HG03175 (cell line): ENCODE data around the gene UBR7.
"Not testable (repeated sequence)": the region's sequence is repeated elsewhere in the genome, so short reads cannot be mapped to it uniquely, and the experiment has no call there.

Experiments used
- ATAC-seq: cut with Tn5 transposase; IDR thresholded peaks from one replicate; pipeline ENCODE4 v1.9.1; 2021; ENCODE audit warnings: mild to moderate bottlenecking, moderate library complexity; ENCODE audit not compliant: unreplicated experiment

UBR7 gene, protein sequence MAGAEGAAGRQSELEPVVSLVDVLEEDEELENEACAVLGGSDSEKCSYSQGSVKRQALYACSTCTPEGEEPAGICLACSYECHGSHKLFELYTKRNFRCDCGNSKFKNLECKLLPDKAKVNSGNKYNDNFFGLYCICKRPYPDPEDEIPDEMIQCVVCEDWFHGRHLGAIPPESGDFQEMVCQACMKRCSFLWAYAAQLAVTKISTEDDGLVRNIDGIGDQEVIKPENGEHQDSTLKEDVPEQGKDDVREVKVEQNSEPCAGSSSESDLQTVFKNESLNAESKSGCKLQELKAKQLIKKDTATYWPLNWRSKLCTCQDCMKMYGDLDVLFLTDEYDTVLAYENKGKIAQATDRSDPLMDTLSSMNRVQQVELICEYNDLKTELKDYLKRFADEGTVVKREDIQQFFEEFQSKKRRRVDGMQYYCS

DNA sequence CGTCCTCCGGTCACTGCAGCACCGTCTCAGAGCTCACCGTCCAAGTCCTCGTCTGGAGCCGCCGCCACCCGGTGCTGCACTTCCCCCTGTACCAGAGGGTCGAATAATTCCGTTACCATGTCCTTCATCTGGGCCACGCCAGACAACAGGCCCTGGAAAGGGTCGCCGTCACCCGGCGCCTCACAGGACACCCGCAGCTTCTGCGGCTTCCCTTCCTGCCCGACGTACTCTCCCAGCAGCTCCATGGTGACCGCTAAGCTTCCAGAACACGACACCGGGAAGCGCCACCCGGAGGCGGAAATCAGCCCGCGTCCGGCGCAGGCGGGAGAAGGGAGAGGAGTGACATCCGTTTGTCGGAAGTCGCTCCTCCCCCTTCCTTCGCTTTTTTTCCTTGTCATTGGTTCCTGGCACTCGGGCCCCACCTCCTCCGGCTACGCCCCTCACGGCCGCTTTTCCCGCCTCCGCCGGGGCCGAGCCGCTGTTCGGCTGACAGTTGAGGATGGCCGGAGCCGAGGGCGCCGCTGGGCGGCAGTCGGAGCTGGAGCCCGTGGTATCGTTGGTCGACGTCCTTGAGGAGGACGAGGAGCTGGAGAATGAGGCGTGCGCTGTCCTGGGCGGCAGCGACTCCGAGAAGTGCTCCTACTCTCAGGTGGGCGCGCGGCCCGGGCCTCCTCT is at the start of gene UBR7, which contains the start of gene GON7:
UBR7 (plus strand) TSS at position 464 of the 675 bp plus-strand sequence; CDS start at position 500, 36 bp downstream.
GON7 (minus strand) TSS at position 273 of the 675 bp plus-strand sequence; CDS start at position 245, 28 bp downstream.
- ATAC-seq = peak; percentile 81

DNA sequence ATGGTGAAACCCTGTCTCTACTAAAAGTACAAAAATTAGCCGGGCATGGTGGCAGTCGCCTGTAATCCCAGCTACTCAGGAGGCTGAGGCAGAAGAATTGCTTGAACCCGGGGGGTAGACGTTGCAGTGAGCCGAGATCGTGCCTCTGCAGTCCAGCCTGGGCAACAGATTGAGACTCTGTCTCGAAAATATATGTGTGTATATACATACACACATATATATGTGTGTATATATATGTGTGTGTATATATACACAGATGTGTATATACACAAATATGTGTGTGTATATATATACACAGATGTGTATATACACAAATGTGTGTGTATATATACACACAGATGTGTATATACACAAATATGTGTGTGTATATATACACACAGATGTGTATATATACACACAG is 48.7 kb upstream of the UBR7 start:
- ATAC-seq = not testable (repeated sequence)

DNA sequence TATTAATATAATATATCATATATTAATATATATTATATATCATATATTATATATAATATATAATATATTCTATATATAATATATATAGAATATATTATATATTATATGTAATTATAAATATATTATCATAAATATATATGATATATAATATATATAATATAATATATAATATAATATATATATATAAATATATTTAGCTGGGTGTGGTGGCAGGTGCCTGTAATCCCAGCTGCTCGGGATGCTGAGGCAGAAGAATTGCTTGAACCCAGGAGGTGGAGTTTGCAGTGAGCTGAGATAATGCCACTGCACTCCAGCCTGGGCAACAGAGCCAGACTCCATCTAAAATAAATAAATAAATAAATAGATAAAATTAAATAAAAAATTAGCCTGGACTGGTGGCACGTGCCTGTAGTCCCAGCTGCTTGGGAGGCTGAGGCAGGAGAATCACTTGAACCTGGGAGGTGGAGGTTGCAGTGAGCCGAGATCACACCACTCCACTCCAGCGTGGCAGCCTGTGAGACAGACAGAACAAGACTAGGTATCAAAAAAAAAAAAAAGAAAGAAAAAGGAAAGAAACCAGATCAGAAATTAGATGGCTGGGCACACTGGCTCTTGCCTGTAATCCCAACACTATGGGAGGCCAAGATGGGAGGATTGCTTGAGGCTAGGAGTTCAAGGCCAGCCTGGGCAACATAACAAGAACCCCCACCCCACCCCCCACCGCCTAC is 47.3 kb upstream of the UBR7 start:
- ATAC-seq = not testable (repeated sequence)

DNA sequence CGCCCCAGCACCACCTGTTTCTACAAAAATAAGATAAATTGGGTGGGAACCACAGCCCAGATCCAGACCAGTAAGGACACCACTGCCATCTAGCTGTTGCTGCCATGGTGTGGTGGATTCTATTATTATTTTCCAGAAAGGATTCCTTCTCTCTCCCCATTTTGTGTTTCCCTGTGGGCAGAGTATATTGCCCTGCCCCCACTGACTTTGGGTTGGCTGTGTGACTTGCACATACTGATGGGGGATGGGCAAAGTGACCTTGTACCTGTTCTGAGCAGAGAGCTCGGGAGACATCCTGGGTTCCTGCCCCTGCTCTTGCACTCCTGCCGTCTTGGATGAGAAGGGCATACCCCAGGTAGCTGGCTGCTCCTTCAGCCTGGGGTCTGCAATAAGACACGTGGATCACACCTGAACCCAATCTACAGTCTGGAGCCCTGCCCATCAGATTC is 46.7 kb upstream of the UBR7 start:
- no peak for ATAC-seq

DNA sequence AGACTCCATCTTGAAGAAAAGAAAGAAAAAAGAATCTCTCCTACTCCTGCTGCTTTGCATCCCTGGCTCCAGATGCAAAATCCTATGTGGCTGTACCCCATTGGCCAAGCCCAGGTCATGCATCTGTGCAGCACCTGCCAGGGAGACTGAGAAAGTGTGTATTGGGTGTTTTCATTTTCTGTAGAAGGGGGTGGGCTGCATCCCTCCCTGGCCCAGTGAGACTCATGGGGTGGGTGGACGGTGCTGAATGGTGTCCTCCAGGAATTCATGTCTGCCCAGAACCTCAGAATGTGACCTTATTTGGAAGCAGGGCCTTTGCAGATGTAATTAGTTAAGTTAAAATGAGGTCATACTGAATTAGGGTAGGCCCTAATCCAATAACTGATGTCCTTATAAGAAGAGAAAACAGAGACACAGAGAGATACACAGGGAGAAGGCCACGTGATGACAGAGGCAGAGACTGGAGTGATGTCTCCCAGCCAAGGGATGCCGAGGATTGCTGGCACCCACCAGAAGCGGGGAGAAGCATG is 45.6 kb upstream of the UBR7 start:
- no peak for ATAC-seq

DNA sequence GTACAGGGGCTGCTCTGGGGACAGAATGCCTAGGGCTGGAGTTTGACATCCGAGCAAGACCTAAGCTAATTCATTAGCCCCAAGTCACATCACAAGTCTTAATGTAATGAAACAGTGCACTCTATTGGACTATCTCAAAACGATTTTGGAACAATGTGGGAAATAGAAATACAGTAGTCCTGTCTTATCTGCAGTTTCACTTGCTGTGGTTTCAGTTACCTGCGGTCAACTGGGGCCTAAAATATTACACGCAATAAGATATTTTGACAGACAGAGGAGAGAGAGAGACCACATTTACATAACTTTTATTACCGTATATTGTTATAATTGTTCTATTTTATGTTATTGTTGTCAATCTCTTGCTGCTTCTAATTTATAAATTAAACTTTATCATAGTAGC is 43.5 kb upstream of the UBR7 start:
- ATAC-seq = no peak

DNA sequence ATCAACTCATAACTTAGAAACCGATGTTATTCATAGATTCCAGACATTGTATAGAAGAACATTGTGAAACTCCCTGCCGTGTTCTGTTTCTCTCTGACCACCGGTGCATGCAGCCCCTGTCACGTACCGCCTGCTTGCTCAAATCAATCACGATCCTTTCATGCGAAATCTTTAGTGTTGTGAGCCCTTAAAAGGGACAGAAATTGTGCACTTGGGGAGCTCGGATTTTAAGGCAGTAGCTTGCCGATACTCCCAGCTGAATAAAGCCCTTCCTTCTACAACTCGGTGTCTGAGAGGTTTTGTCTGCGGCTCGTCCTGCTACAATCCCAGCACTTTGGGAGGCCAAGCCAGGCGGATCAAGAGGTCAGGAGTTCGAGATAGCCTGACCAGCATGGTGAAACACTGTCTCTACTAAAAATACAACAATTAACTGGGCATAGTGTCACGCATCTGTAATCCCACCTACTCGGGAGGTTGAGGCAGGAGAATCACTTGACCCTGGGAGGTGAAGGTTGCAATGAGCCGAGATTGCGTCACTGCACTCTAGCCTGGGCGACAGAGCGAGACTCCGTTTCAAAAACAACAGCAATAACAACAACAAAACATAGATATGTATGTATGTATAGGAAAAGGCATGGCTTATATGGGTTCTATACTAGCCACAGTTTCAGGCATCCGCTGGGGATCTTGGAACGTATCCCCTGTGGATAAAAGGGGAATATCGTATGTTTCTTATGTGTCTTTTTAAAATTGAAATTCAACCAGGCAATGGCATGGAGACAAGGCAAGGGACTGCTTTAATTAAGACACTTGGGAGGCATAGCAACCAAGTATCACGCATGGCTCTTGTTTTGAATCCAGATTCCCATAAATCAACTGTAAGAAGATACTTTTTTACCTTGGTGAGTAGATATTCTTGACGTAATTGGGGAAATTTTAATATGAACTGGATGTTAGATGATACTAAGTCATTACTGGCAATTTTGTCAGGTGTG is 41.5 kb upstream of the UBR7 start:
- ATAC-seq = not testable (repeated sequence)

DNA sequence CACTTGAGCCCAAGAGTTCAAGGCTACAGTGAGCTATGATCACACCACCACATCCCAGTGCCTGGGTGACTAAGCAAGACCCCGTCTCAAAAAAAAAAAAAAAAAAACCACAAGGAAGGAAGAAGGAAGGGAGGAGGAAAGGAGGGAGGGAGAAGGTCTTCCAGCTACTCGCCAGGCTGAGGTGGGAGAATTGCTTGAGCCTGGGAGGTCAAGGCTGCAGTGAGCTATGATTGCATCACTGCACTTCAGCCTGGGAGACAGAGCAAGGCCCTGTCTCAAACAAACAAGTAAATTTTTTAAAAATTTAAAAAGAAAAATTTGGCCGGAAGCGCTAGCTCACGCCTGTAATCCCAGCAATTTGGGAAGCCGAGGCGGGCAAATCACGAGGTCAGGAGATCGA is 38.4 kb upstream of the UBR7 start:
- ATAC-seq = not testable (repeated sequence)

DNA sequence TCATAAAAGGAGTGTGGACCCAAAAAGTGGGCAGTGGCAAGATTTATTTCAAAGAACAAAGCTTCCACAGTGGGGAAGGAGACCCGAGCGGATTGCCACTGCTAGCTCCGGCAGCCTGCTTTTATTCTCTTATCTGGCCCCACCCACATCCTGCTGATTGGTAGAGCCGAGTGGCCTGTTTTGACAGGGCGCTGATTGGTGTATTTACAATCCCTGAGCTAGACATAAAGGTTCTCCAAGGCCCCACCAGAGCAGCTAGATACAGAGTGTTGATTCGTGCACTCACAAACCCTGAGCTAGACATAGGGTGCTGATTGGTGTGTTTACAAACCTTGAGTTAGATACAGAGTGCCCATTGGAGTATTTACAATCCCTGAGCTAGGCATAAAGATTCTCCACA is 37.4 kb upstream of the UBR7 start:
- ATAC-seq = not testable (repeated sequence)

DNA sequence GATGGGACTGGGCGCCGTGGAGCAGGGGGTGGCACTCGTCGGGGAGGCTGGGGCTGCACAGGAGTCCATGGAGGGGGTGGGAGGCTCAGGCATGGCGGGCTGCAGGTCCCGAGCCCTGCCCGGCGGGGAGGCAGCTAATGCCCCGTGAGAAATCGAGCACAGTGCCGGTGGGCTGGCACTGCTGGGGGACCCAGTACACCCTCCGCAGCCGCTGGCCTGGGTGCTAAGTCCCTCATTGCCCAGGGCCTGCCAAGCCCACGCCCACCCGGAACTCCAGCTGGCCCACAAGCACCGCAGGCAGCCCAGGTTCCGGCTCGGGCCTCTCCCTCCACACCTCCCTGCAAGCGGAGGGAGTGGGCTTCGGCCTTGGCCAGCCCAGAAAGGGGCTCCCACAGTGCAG is 36.9 kb upstream of the UBR7 start:
- ATAC-seq = not testable (repeated sequence)

DNA sequence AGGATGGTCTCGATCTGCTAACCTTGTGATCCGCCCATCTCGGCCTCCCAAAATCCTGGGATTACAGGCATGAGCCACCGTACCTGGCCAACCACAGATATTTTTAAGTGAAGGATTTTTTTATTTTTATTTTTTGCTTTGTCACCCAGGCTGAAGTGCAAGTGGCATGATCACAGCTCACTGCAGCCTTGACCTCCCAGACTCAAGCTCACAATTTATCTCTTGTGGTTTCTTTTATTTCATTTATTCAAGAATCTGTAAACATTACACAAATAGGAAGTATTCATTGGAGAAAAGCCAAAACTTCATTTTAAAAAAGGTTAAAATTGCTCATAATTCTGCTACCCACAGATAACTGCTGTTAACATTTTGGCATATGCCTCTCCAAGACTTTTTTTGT is 35.7 kb upstream of the UBR7 start:
- ATAC-seq = no peak

DNA sequence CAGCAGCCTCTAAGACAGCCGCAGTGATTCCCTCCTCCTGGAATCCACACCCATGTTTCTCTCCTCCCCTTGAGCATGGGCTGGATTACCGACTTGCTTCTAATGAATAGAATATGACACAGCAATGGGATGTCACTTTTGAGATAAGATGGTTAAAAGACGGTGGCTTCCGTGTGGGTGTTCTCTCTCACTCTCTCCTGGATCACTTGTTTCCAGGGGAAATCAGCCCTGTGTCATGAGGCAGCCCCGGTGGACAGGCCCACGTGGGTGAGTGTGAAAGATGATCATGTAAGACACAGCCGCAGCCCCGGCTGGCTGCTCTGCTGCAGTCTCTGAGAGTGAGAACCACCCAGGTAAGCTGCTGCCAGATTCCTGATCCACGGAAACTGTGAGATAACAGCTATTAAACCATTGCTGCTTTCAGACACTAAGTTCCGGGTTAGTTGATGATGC is 33.1 kb upstream of the UBR7 start:
- ATAC-seq = no peak

DNA sequence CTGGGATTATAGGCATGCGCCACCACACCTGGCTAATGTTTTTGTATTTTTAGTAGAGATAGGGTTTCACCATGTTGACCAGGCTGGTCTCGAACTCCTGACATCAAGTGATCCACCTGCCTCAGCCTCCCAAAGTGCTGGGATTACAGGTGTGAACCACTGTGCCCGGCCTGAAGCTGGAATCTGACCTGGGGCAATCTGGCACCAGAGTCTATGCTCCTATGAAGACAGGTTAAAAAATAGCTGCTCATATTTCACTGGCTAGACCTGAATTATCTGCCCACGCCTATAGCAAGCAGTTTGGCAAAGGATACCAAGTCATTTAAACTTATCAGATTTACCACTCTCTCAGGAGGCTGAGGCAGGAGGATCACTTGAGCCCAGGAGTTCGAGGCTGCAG is 32.3 kb upstream of the UBR7 start:
- ATAC-seq = not testable (repeated sequence)

DNA sequence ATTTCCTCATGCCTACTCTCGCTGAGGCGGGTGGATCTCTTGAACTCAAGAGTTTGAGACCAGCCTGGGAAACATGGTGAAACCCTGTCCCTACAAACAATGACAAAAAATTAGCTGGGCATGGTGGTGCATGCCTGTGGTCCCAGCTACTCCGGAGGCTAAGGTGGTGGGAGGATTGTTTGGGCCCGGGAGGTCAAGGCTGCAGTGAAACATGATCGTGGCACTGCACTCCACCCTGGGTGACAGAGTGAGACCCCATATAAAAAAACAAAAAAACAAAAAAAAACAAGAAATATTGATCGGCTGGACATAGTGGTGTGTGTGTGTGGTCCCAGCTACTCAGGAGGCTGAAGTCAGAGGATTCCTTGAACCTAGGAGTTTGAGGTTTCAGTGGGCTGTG is 31.6 kb upstream of the UBR7 start:
- no peak for ATAC-seq

DNA sequence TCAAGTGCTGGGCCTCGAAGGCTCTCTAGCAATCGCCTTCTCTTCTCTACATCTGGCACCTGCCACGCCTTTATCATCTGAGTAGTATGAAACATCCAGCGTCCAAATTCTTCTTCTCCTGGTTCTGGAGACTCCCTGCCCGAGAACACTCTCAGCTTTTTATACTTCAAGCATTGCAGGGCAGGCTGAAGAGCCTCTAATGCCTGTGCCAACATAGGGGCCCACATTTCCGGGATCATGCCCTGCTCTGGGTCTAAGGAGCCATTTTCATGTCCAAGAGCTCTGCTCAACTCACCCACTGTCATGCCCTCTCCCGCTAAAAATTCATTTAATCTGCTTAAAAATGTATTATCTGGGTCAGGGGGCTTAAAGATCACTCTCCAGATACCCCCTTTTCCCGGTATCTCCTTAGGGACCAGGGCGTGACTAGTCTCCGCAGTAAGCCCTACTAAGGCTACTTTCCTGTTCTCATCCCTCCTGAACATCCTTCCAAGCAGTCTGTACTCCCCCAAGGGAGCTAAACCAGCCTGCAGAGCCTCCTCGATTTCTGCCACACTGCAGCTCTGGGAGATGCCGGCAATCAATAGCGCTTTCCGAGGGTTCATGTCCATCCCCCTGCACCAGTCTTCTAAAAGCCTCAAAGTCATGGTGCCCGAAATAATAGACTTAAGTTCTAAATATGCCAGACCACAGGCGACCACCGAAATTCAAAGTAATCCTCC is 23.3 kb upstream of the UBR7 start:
- ATAC-seq = no peak

DNA sequence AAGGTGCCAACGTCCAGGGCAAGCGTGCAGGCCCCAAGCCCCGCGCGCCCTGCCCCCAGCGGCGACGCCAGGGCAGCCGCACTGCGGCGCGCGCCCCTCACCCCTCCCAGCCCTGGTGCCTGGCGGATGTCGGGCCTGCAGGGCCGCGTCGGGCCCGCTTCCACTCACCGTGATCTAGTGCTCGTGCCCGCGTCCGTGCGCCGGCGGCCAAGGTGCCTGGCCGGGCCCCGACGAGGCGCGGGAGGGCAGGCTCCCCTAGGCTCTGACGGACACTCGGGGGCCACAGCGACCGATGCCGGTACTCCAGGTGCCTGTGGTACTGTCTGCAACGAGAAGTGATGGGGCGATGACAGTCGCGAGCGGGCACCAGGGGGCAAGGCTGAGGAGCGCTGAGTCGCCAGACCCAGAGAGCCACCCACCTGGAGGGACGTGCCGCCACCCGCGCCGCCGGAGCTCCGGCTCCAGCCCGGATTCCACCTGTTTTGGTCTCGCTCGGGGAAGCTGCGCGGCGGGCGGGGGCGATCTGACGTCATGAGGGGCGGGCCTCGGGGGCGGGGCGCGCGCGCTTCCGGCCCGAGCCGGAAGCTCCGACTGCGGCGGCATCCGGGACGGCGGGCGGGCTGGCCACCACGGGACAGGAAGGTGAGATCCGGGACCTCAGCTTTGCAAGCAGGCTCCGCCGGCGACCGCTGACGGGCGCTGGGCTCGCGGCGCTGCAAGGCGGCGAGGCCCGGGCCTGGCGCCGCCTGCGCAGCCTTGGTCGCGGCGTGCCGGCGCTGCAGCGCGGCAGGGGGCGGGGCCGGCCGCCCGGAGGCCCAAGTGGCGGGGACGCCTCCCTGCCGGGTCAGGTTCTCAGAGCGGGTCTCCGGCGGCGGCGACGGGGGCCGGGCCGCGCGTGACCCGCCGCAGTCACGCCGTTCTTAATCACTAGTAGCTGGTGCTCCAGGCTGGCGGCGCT is 22.4 kb upstream of the UBR7 start, which contains the start of the genes LYSET and MOAP1:
LYSET (plus strand) TSS at position 927 of the 958 bp plus-strand sequence. CDS start 89 bp downstream, outside the sequence.
MOAP1 (minus strand) TSS at position 507 of the 958 bp plus-strand sequence. CDS start 655 bp downstream, outside the sequence.
- ATAC-seq = peak; percentile 90

DNA sequence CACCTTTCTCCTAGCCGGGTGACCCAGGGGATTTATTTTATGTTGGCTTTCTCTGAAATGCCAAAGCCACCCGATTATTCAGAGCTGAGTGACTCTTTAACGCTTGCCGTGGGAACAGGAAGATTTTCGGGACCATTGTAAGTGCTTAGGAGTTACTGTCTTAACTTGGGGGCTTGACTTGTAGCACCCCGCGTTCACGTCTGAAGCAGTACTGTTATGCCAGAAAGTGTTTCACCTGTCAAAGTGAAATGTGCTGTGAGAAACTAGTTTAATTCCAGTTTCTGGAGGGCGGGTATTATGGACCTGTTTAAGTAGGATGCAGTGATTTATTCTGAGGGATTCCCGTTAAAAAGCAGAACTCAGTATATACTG is 21.7 kb upstream of the UBR7 start:
- peak; percentile 1 for ATAC-seq

DNA sequence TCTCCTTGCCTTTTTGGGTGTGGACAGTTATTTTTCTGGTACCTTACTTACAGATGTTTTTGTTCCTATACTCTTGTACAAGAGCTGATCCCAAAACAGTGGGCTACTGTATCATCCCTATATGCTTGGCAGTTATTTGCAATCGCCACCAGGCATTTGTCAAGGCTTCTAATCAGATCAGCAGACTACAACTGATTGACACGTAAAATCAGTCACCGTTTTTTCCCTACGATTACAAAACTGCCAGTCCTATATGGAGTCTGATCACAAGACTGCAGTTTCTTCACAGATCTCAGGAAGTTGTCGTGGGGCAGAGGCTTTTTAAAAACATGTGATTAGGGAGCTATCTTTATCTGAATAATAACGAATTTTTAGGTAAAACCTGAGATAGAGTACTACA is 20.6 kb upstream of the UBR7 start:
- ATAC-seq = no peak
